GF-D8 (cell line): ENCODE measurements around the gene NFAT5.

ENCODE experiments used
- DNase-seq: peaks from one replicate; lab custom pipeline; 2025; lab: John Stamatoyannopoulos, UW

NFAT5 gene

DNA sequence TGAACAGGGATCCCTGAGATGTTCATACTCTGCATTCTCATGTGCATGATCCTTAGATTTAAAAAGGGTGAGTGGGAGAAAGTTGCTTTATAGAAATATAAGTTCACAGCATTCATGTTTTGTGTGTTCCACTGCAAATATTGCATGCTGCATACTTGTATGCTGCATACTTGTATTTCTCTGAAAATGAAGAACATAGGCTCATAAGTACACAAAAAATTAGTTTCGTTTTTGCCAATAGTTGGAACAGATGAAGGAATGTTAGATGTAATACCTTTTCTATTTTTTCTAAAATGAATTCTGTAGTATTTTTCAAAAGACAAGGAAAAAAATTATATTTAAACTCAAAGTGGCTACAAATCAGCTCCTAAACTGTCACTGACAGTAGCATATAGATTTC is 79.0 kb downstream of the NFAT5 start:
- DNase-seq: no peak

- DNase-seq: no peak
Observed at GRCh38 chr16:69647020-69647419, 81.3 kb downstream of the NFAT5 start.

GRCh38 chr16:69651217-69651616 is 85.5 kb downstream of the NFAT5 start:
- DNase-seq: no peak

DNA sequence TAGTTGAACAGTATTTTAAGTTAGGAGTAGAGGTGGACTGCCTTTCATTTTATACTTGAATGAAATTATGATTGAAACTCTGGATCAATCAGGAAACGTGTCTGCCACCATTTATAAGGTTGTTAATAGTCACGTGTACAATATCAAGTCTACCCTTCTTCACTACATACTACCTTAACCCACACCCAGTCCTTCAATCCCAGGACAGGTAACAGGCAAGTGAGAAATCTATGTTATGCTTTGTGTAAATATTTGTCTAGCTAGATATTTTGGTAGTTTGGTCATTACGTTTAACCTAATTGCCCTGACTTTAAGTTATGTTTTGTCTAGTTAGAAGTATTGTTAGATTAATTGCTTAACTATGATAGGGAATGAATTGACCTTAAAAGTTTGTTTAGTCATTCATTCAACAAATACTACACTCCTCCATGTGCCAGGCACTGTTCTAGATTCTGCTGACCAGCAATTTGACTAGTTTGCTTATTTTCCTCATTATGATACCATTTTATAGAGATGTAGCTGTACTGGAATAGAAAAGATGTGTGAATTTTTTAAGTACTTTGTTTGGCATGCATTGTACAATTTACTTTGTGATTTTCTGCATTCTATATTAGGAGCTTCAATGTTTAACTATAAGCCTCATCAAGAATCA is 88.6 kb downstream of the NFAT5 start:
- DNase-seq: no peak

DNA sequence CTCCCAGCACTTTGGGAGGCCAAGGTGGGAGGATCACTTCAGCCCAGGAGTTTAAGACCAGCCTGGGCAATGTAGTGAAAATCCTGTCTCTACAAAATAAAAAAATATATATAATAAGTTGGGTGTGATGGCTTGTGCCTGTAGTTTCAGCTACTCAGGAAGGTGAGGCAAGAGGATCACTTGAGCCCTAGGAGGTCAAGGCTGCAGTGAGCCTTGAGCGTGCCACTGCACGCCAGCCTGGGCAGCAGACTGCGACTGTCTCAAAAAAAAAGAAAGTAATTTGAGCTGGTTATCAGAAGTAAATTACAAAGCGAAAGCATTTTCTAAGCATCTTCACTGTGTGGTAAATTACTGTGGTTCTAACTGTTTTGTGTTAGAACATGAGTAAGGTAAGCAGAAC is 94.4 kb downstream of the NFAT5 start:
- DNase-seq: no peak

DNA sequence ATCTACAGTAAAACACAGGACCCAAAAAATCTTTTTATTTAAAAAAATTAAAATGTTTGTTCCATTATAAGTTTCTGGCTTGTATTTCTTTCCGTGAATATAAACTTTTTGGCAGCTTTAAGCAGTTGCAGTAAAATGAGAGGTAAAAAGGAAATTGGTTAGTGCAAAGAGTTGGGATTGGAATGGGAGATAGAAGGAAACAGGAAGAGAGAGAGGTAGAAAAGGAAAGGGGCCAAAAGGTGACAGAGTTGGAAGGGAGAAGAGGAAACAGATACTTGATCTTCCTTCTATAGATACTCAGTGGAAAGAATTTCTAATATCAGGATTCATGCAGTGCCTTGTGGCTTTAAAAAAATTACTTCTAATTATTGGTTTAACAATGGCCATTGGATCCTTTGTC is 97.1 kb downstream of the NFAT5 start:
- no peak for DNase-seq

GRCh38 chr16:69663846-69664245 is 98.1 kb downstream of the NFAT5 start:
- DNase-seq: no peak

GRCh38 chr16:69669577-69669976 is 103.8 kb downstream of the NFAT5 start:
- DNase-seq: no peak

DNA sequence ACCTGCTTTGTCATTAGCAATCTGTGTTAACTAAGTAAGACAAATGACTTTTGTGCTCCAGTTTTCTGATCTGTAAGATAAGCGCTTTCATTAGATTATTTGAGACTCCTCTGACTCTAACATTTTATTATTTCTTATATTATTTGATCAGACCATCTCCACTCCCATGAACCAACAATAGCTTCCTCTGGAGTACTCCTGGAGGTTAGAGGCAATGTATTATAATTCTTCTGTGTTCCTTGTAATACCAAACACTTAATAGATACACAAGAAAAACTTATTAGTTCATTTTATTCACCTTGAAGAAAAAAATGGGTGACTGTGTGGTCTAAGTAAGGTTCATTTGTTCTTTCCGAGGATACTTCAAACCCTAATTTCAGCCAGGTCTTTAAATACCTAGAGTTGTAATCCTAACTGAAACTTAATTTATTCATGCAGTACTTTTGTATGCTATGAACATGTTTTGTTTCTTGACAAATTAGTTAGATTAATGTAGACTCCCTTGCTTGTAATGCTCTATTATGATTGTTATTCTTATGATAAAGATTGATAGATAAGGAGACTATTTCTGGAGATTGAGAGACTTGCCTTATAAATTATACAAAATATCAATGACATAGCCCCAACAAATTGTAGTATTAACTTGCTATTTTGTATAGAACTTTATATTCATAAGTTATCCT is 106.7 kb downstream of the NFAT5 start:
- no peak for DNase-seq

DNA sequence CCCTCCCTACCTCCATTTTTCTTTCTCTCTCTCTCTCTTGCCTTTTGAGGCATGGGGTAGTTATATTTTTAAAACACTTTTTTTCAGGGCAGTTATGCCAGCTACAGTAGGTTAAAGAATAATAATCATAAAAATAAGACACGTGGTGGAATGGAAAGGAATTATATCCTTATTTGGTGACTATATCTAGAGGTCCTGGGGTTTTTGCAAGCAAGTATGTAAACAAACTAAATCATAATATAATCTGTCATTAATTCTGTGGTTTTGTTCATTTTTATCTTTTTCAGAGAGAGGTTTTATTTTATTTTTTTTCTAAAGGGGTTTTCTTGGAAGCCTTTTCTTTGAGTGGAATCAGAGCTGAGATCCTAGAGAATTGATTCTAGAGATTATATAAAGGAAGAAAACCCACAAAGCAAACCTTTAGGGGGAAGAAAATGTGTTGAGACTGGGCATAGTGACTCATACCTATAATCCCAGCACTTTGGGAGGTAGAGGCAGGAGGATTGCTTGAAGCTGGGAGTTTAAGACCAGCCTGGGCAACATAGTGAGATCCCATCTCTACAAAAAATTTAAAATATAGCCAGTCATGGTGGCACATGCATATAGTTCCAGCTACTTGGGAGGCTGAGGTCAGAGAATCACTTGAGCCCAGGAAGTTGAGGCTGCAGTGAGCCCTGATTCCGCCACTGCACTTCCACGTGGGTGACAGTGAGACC is 107.4 kb downstream of the NFAT5 start:
- no peak for DNase-seq

DNA sequence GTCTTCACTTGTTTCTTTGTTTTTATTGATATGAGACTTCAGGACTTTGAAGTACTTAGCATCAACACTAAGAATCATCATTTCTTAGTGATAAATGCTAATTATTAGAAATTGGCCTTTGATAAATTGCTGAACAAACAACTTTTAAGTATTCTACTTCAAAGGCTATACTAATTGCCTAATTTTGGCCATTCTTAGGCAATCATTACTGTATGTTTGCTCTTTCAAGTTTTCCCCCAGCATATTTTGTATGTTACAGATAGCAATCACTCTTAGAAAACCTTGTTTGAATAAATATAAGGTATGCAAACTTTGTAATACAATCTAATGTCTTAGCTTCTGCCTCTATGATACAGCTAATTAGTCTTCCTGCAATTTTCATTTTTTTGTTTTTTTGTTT is 114.6 kb downstream of the NFAT5 start:
- DNase-seq: no peak

GRCh38 chr16:69688589-69688988 is 122.8 kb downstream of the NFAT5 start:
- DNase-seq: no peak

DNA sequence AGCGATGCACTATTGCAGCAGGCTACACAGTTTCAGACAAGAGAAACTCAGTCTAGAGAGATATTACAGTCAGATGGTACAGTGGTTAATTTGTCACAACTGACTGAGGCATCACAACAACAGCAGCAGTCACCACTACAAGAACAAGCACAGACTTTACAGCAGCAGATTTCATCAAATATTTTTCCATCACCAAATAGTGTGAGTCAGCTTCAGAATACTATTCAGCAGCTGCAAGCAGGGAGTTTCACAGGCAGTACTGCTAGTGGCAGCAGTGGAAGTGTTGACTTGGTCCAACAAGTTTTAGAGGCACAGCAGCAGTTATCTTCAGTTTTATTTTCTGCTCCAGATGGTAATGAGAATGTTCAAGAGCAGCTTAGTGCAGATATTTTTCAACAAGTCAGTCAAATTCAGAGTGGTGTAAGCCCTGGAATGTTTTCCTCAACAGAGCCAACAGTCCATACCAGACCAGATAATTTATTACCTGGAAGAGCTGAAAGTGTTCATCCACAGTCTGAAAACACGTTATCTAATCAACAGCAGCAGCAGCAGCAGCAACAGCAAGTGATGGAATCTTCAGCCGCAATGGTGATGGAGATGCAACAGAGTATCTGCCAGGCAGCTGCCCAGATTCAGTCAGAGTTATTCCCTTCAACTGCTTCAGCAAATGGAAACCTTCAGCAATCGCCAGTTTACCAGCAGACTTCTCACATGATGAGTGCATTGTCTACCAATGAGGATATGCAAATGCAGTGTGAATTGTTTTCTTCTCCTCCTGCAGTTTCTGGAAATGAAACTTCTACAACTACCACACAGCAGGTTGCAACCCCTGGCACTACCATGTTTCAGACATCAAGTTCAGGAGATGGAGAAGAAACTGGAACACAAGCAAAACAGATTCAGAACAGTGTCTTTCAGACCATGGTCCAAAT is 126.5 kb downstream of the NFAT5 start:
- no peak for DNase-seq

- DNase-seq: no peak
Observed at GRCh38 chr16:69693916-69694315, 128.2 kb downstream of the NFAT5 start.

DNA sequence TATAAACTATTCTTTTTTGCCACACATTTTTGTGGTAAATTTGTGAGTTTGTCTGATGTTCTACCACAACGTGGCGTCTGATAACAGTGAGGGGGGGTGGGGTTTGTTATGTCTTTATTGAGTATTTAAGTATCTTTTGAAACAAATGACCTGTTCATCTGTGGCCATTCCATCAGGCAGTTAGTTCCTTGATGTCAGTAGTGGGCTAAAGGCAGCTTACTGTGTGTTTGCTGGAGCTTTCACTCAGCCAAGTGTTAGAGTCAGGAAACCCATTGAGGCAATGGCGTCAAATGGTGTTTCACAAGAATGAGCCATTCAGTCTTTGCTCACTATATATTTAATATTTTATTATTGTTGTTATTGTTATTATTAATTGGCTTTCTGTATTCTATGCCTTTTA is 132.6 kb downstream of the NFAT5 start:
- no peak for DNase-seq

DNA sequence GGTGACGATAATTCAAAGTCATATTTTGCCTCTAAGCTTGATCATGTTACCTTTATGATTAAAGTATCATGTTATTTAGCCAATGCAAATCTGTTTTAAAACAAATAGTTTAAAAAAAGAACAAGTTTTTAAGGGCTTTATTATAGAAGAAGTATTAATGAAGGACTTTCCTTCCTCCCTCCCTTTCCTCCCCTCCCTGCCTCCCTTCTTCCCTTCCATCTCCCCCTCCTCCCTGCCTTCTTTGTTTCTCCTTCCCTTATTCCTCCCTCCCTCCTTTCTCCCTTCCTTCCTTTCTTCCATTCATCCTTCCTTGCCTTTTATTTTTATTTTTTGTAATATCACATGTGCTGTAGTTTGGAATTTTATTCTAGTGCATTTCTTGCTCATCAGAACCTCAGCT is 134.1 kb downstream of the NFAT5 start:
- DNase-seq: no peak

- no peak for DNase-seq
Observed at GRCh38 chr16:69701452-69701851, 135.7 kb downstream of the NFAT5 start.

- DNase-seq: no peak
Observed at GRCh38 chr16:69701866-69702265, 136.1 kb downstream of the NFAT5 start.

- no peak for DNase-seq
Observed at GRCh38 chr16:69703638-69704037, 137.9 kb downstream of the NFAT5 start.

DNA sequence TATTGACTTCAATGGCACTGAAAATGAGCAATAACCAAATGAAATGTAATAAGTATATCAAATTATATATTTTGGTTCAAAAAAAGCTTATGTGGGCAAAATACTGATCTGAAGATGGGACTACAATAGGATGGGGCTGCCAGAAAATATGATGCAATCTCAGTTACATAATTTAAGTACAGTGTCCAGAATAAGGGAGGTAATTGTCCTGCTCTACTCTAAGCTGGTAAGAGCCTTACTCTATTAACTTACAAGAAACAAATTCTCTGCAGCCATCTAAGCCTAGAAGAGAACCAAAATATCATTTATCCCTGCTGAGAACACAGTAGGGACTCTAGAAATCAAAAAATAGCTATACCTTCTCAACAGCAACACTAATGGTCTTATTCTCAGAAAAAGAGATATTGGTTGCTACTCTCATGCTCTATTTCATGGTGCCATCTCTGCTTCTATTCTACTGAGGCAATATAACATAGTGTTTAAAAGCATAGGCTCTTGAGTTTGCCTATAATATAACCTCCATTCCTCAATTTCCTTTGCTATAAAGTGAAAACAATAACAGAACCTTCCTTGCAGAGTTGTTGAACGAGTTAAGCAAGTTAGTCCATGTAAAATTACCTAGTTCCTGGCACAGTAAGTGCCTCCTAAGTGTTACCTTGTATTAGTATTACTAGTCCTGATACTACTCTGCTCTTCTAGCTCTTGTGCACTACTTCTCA is 140.6 kb downstream of the NFAT5 start:
- DNase-seq: no peak

GRCh38 chr16:69706975-69707340 is 141.2 kb downstream of the NFAT5 start:
- no peak for DNase-seq
